HG03025 (cell line): ENCODE data around the gene PAPLN.

Source experiments
- ATAC-seq: cut with Tn5 transposase; IDR thresholded peaks from one replicate; pipeline ENCODE4 v1.9.1; 2021; ENCODE audit warnings: mild to moderate bottlenecking, moderate library complexity; ENCODE audit not compliant: unreplicated experiment, low FRiP score

The PAPLN gene

GRCh38 chr14:73231981-73232851 lies 5.1 kb upstream of the PAPLN start:
- ATAC-seq, result no peak

GRCh38 chr14:73232984-73233383 lies 4.3 kb upstream of the PAPLN start:
- no peak for ATAC-seq

- no peak for ATAC-seq
Observed at GRCh38 chr14:73233564-73233963, 3.7 kb upstream of the PAPLN start.

- no peak for ATAC-seq
Observed at GRCh38 chr14:73234029-73234428, 3.3 kb upstream of the PAPLN start.

- ATAC-seq, result no peak
Observed at GRCh38 chr14:73234586-73235394, 2.5 kb upstream of the PAPLN start.

GRCh38 chr14:73235531-73236155 lies 1.7 kb upstream of the PAPLN start:
- ATAC-seq, result no peak

GRCh38 chr14:73236157-73236556 lies 1.1 kb upstream of the PAPLN start:
- ATAC-seq, result no peak

- no peak for ATAC-seq
Observed at GRCh38 chr14:73236752-73237218, 521 bp upstream of the PAPLN start.

GRCh38 chr14:73237786-73238423 lies 599 bp downstream of the PAPLN start:
- no peak for ATAC-seq

- ATAC-seq, result no peak
Observed at GRCh38 chr14:73238424-73238852, 1.1 kb downstream of the PAPLN start.

- no peak for ATAC-seq
Observed at GRCh38 chr14:73238941-73239340, 1.6 kb downstream of the PAPLN start.

- ATAC-seq, result no peak
Observed at GRCh38 chr14:73239393-73240241, 2.3 kb downstream of the PAPLN start.

- ATAC-seq, result no peak
Observed at GRCh38 chr14:73240816-73241480, 3.6 kb downstream of the PAPLN start.

GRCh38 chr14:73241481-73242165 lies 4.3 kb downstream of the PAPLN start:
- no peak for ATAC-seq

- no peak for ATAC-seq
Observed at GRCh38 chr14:73242357-73242901, 5.1 kb downstream of the PAPLN start.

- ATAC-seq, result no peak
Observed at GRCh38 chr14:73243341-73243740, 6.0 kb downstream of the PAPLN start.

GRCh38 chr14:73243748-73244147 lies 6.4 kb downstream of the PAPLN start:
- ATAC-seq, result no peak
